Fibroblast of pulmonary artery (primary cell): ENCODE data around the gene TYK2.
A peak's percentile ranks its signal among the peaks of the same experiment; 100 is the strongest.

ENCODE experiments used
- DNase-seq: peaks from one replicate; pipeline ENCODE4 v3.0.0-alpha.2; 2010; ENCODE audit warnings: low read depth
- H3K4me3 ChIP-seq: replicated peaks from 2 replicates; pipeline ENCODE4 v1.5.1; 2011; ENCODE audit warnings: low read depth, mild to moderate bottlenecking, control low read depth, low read length, moderate library complexity
- CTCF ChIP-seq: IDR thresholded peaks from 2 replicates; pipeline ENCODE4 v1.5.1; 2011; ENCODE audit warnings: mild to moderate bottlenecking, control low read depth, low read length, inconsistent platforms; ENCODE audit errors: missing control alignments

Gene TYK2

GRCh38 chr19:10333758-10334587 is 46.4 kb downstream of the TYK2 start:
- no peak for TF ChIP-seq CTCF
- H3K4me3 ChIP-seq = peak overlapping the region; percentile 90
- DNase-seq = peak; percentile 4

GRCh38 chr19:10332965-10333757 is 47.2 kb downstream of the TYK2 start, which contains the start of gene RAVER1:
Gene RAVER1, minus strand, starts transcription at chr19:10333529. Its CDS starts 22 bp downstream, at chr19:10333507.
- no peak for TF ChIP-seq CTCF
- H3K4me3 ChIP-seq = peak within 1 kb of the TSS; percentile 90
- peak; percentile 98 for DNase-seq

GRCh38 chr19:10332158-10332964 is 48.0 kb downstream of the TYK2 start:
- TF ChIP-seq CTCF = no peak
- DNase-seq = no peak
- peak overlapping the region; percentile 90 for H3K4me3 ChIP-seq

- no peak overlapping the region for H3K4me3 ChIP-seq
- TF ChIP-seq CTCF = no peak
Measured at GRCh38 chr19:10329555-10329954, 50.8 kb downstream of the TYK2 start.

GRCh38 chr19:10328558-10329429 is 51.6 kb downstream of the TYK2 start:
- DNase-seq = no peak
- no peak for TF ChIP-seq CTCF
- H3K4me3 ChIP-seq = no peak overlapping the region

More at GRCh38 chr19:10329555-10329954, 50.8 kb downstream of the TYK2 start:
- DNase-seq = no peak

- H3K4me3 ChIP-seq = no peak overlapping the region
- no peak for DNase-seq
- no peak for TF ChIP-seq CTCF
Measured at GRCh38 chr19:10327793-10328192, 52.6 kb downstream of the TYK2 start.
